Fibroblast of the conjunctiva (primary cell): ENCODE measurements around the gene YLPM1.

Experiments used
- DNase-seq: peaks from one replicate; pipeline ENCODE4 v3.0.0-alpha.2; 2010; ENCODE audit warnings: low read depth

Gene YLPM1

DNA sequence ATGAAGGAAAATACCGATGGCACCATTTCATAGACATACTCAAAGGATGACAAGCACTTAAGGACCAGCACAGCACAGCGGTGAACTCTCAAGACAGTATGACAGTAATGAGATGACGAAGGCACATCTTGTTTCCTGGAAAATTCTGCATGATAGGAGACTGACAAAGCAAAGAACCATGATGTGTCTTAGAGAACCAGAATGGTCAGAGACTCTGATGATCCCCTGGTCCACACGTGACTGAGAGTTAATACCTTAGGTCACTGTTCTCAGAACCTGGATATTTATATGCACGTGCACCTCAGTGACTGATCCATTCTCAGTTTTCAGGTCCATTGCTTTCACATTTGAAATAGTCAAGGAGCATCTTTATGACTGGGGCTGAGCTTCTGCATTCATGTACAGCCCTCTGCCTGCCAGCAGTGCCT lies 77.5 kb downstream of the YLPM1 start:
- DNase-seq: no peak

- no peak for DNase-seq
Measured at GRCh38 chr14:74841230-74842207, 78.4 kb downstream of the YLPM1 start.

GRCh38 chr14:74843653-74844052 lies 80.5 kb downstream of the YLPM1 start:
- DNase-seq: peak; percentile 64

- peak; percentile 76 for DNase-seq
Measured at GRCh38 chr14:74846168-74846567, 83.1 kb downstream of the YLPM1 start.

GRCh38 chr14:74846968-74847665 lies 84.0 kb downstream of the YLPM1 start:
- no peak for DNase-seq

- no peak for DNase-seq
Measured at GRCh38 chr14:74848768-74849167, 85.7 kb downstream of the YLPM1 start.

DNA sequence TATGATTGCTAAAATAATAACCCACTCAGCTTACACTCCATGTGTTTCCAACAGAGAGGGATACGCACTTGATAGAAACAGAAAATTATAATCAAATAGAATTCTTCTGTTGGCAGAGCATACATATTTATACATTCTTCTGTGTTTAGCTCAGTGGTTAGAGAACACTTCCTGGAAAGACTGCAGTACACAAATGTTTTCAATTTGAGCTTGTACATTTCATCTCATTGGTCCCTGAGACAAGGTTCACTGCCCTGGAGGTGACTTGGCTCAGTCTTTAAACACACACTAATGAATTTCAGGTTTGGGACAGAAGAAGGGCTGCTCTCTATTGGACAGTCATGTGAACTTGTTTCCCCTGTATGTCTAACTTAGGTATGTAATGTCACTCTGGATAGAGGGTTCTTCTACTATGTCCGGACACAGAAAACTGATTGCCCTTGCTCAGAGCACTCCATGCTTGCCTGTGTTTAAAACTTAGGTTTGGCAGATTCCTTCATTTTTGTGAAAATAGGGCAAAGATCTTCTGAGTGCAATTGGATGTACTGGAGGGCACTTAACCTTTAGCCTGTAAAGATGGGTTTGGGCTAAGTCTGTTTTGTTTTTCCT lies 89.9 kb downstream of the YLPM1 start:
- peak; percentile 97 for DNase-seq

DNA sequence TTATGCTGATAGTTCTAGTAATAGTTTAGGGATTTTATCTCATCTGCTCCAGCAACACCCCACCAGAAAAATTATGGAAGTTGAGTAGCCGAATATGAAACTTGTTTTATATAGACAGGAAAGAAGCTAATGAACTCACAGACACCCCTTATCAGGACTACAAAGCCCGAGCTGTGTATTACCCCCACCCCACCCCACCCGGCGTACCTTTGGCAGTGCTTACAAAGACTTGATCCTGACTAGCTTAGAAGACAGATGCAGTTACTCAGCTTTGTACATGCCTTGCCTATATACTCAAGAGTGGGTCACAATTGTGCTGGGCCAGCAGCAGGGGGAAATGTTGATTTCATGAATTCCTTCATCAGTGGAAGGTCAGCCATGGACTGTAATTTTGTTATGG lies 90.5 kb downstream of the YLPM1 start:
- DNase-seq: no peak

DNA sequence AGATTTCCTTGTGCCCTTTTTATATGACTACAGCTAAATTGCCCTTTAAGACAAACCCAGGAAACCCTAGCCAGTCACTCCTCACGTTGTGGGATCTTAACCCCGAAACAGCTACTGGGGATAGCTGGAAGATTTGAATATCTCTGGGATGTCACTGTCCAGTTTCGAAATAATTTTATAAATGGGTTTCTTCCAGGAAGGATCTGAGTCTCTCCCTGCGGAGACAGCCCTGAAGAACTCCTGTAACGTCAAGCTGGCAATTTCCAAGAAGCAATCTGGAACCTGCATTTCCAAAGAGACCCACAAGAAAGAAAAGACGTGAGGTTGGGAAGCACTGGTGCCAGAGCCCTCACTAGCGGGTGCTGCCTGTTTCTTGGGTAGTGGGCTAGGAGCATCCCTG lies 91.9 kb downstream of the YLPM1 start:
- DNase-seq: no peak

GRCh38 chr14:74855945-74856344 lies 92.8 kb downstream of the YLPM1 start:
- no peak for DNase-seq

- no peak for DNase-seq
Measured at GRCh38 chr14:74856366-74856765, 93.2 kb downstream of the YLPM1 start.

- no peak for DNase-seq
Measured at GRCh38 chr14:74858022-74858421, 94.9 kb downstream of the YLPM1 start.

DNA sequence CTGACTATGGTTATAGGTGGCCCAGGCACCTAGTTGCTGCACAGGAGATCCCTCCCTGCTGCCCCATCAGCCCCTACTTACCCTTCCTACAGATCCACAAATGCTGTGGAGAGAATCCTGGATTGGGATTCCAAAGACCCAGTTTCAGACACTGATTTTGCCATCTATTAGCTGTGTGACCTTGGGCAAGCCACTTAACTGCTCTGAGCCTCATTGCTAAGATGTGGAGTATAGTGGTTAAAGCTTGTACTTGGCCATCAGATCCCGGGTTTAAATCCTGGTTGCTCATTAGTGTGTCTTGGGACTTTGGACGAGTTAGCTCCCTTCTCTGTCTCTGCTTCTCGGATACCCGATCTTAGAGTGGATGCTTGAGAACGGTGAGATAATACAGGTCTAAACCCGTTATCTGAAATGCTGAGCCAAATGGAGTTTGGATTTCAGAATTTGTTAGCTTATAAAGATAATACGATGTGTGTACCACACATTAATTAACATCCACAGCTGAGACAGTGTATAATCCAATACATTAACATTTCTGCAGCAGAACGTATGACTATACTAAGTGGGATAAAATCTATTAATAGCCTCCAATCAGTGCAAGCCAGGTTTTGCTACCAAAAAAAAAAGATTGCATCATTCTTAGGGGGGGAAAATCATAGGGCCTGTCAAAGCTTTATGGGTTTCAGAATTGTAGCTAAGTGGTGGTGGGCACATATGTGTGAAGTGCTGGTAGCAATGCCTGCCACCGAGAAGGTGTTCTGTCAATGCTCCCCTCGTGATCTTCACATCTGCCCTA lies 96.8 kb downstream of the YLPM1 start:
- no peak for DNase-seq

- DNase-seq: peak; percentile 84
Measured at GRCh38 chr14:74860899-74861733, 98.0 kb downstream of the YLPM1 start.

- no peak for DNase-seq
Measured at GRCh38 chr14:74861734-74862090, 98.6 kb downstream of the YLPM1 start.

DNA sequence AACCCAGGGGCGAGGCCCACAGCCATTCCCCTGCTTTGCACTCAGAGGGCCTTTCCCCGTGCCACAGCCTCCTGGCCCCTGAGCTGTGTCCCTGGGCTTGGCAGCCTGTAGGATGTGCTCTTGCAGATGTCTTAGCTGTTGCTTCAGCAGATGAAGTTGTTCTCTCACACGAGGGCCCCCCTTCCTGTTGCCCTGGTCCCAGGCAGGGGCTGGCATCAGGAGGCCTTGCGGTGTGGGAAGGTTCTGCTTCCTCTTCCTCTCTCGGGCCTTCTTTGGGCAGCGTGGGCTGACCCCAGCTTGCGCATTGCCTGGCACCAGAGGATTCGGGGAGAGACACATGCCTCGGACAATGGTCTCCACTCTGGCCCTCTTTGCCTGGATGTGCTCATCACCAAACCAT lies 100.2 kb downstream of the YLPM1 start:
- no peak for DNase-seq

- no peak for DNase-seq
Measured at GRCh38 chr14:74864198-74864597, 101.1 kb downstream of the YLPM1 start.

- DNase-seq: no peak
Measured at GRCh38 chr14:74865156-74865555, 102.0 kb downstream of the YLPM1 start.

- no peak for DNase-seq
Measured at GRCh38 chr14:74866708-74867389, 103.7 kb downstream of the YLPM1 start.

DNA sequence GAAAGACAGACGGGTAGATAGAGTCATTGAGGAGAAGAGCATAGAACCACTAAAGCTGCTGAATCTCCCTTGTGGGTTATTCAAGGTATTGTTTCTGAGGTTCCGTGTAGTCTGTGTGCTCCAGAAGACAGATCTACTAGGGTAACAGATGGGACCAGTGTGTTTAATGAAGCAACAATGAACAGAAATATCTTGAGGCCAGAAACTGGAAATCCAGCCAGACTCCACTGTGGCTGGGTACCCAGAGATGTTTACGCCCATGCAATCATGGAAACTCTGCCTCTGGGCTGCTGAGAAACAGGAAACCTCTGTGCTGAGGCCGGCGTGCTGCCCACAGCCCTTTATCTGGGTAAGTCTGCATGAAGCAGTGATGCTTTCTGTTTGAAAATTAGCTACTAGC lies 104.6 kb downstream of the YLPM1 start:
- DNase-seq: no peak

DNA sequence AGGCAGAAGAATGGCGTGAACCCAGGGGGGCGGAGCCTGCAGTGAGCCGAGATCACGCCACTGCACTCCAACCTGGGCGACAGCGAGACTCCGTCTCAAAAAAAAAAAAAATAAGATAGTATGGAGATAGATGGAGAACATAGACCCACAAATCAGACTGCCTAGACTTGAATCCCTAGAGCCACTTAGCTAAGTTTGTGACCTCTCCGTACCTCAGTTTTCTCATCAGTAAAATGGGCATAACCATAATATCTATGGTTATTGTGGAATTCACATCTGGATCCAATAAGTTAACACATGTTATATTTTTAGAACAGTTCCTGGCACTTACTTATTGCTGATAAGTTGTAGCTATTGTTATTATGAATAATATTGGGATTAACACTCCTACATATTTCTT lies 105.6 kb downstream of the YLPM1 start:
- no peak for DNase-seq
